ENCODE measurements around the gene KAT6B. TPM values are rescaled to one million over a fixed set of nuclear protein-coding genes. Genes with fewer than 3 reads are reported as not detected.

Gene KAT6B
- total RNA-seq, 1 experiment from 2014 or later: 14.9 TPM

DNA sequence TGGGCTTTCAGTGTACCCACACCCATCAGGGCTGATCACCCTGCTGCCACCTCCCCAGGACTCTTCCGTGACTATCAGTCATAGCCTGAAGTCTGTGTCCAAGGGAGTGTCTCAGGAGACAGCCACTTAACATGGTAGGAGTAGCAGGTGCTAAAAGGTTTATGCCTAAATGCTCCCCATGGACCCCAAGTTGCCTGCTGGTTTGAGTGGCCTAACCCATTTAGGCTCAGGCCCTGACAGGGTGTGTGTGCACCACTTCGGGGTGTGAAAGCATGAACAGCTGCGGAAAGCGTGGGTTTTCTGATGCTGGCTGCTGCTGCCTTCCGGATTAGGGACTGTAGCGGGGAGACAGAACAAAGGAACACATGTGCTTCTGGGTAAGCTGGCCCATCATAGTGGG lies 191.9 kb downstream of the KAT6B start:
- Mint-ChIP-seq H3K4me1 (ENCODE audit: low read depth, unreplicated experiment) (peaks cover 21% of the 10 kb centered on the region), H3K4me3 (ENCODE audit: unreplicated experiment) (no peak overlapping the region), H3K27ac (ENCODE audit: unreplicated experiment) (no peak overlapping the region), H3K36me3 (ENCODE audit: insufficient read depth, unreplicated experiment) (no peaks in the 10 kb centered on the region), H3K27me3 (ENCODE audit: insufficient read depth, unreplicated experiment) (no peaks in the 10 kb centered on the region), H3K9me3 (ENCODE audit: unreplicated experiment) (no peaks in the 10 kb centered on the region)
- DNase-seq: no peak
- Histone ChIP-seq H3K9me3 (no peaks in the 10 kb centered on the region), H3K4me3 (ENCODE audit: low read depth, low read length) (no peak overlapping the region), H3K36me3 (ENCODE audit: control insufficient read depth, insufficient read depth, low read length) (peaks cover 4% of the 10 kb centered on the region), H3K4me1 (no peaks in the 10 kb centered on the region), H3K27me3 (replicated peaks; ENCODE audit: control insufficient read depth, insufficient read depth, low read length) (no peaks in the 10 kb centered on the region)
- ChIA-PET POLR2A (no interaction called here), CTCF (no interaction called here)
- TF ChIP-seq, protein P1, sequence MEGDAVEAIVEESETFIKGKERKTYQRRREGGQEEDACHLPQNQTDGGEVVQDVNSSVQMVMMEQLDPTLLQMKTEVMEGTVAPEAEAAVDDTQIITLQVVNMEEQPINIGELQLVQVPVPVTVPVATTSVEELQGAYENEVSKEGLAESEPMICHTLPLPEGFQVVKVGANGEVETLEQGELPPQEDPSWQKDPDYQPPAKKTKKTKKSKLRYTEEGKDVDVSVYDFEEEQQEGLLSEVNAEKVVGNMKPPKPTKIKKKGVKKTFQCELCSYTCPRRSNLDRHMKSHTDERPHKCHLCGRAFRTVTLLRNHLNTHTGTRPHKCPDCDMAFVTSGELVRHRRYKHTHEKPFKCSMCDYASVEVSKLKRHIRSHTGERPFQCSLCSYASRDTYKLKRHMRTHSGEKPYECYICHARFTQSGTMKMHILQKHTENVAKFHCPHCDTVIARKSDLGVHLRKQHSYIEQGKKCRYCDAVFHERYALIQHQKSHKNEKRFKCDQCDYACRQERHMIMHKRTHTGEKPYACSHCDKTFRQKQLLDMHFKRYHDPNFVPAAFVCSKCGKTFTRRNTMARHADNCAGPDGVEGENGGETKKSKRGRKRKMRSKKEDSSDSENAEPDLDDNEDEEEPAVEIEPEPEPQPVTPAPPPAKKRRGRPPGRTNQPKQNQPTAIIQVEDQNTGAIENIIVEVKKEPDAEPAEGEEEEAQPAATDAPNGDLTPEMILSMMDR (IDR thresholded peaks at IDR 0.05; ENCODE audit: insufficient read depth in 1 of 2, low read depth in 1 of 2, low read length in 1 of 2, severe bottlenecking in 1 of 2, unreplicated experiment in 1 of 2): no peak
- no TSS peak for BruUV-seq (replicated peaks)
- intact Hi-C loops (cut with micrococcal nuclease; ENCODE audit: unreplicated experiment): no loop called here

DNA sequence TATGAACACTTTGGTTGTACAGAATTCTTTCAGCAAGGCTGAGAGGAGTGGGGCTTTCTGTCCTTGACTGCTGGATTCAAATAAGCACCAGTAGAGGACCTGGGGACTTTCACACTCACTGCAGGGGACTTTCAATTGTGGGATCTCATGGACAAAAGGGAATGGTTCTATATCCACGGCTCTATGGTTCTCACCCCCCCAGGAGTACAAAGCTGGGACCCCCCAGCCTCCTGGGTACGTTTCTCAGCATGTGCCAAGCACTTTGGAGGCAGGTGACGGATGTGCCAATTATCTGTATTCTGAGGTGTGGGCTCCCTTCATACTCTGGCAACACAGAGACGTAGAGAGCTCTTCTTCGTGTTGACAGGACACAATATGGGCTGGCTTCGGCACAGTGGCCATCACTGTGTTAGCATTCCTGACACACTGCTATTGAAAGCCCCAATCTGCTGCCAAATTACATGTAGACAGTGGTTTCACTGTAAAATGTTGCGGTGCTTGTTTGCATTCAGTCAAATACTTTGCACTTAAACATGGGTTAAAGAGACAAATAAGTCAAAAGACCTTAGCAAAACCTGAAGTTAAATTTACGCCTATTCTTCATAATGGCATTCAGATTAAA lies 192.4 kb downstream of the KAT6B start:
- TF ChIP-seq, protein P1 (IDR thresholded peaks at IDR 0.05; ENCODE audit: insufficient read depth in 1 of 2, low read depth in 1 of 2, low read length in 1 of 2, severe bottlenecking in 1 of 2, unreplicated experiment in 1 of 2): no peak
- no peak overlapping the region for H3K4me3 ChIP-seq (ENCODE audit: low read depth, low read length)
- DNase-seq: no peak
- intact Hi-C loops (cut with micrococcal nuclease; ENCODE audit: unreplicated experiment): no loop called here
- ChIA-PET POLR2A (interaction anchor here (0.7 kb wide), 1 partner anchor 182 kb away, joined by 3 read pairs; no protein-coding TSS in a partner anchor), CTCF (interaction anchor here (1.0 kb wide), 1 partner anchor 21 kb away, joined by 3 read pairs; no protein-coding TSS in a partner anchor)
- Mint-ChIP-seq H3K27ac (ENCODE audit: unreplicated experiment) (no peak overlapping the region), H3K4me1 (ENCODE audit: low read depth, unreplicated experiment) (peaks cover 21% of the 10 kb centered on the region), H3K9me3 (ENCODE audit: unreplicated experiment) (no peaks in the 10 kb centered on the region), H3K4me3 (ENCODE audit: unreplicated experiment) (no peak overlapping the region), H3K36me3 (ENCODE audit: insufficient read depth, unreplicated experiment) (no peaks in the 10 kb centered on the region), H3K27me3 (ENCODE audit: insufficient read depth, unreplicated experiment) (no peaks in the 10 kb centered on the region)
- no peaks in the 10 kb centered on the region for H3K27me3 ChIP-seq (replicated peaks; ENCODE audit: control insufficient read depth, insufficient read depth, low read length)
- H3K4me1 ChIP-seq: no peaks in the 10 kb centered on the region
- H3K36me3 ChIP-seq (ENCODE audit: control insufficient read depth, insufficient read depth, low read length): peaks cover 4% of the 10 kb centered on the region
- H3K9me3 ChIP-seq: no peaks in the 10 kb centered on the region
- BruUV-seq (replicated peaks): no TSS peak

DNA sequence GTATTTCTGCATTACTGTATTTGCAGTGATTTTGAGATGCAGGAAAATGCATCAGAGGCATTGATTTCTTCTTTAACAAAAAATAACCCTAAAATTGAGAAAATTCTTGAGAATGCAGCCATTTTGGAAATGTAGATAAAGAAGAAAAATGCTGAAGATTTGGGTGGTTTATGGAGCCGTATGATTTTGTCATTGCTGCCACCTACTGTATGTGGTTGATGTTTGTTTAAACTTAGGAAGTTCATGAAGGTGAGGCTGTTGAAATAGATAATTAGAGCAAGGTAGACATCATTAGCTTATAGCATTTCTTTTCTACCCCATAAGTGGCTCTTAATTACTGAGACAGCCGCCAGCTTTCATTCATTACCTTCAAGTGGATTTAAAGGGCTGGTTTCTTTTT lies 193.0 kb downstream of the KAT6B start:
- Mint-ChIP-seq H3K4me3 (ENCODE audit: unreplicated experiment) (no peak overlapping the region), H3K27ac (ENCODE audit: unreplicated experiment) (no peak overlapping the region), H3K27me3 (ENCODE audit: insufficient read depth, unreplicated experiment) (no peaks in the 10 kb centered on the region), H3K9me3 (ENCODE audit: unreplicated experiment) (no peaks in the 10 kb centered on the region), H3K36me3 (ENCODE audit: insufficient read depth, unreplicated experiment) (no peaks in the 10 kb centered on the region), H3K4me1 (ENCODE audit: low read depth, unreplicated experiment) (peaks cover 21% of the 10 kb centered on the region)
- peak in 1 of 2 experiments; percentile 14 for DNase-seq
- ChIA-PET POLR2A (interaction anchor here (0.7 kb wide), 2 partner anchors 23 to 183 kb away, joined by 3 read pairs; no protein-coding TSS in a partner anchor), CTCF (interaction anchor here (1.0 kb wide), 1 partner anchor 22 kb away, joined by 3 read pairs; no protein-coding TSS in a partner anchor)
- intact Hi-C loops (cut with micrococcal nuclease; ENCODE audit: unreplicated experiment): no loop called here
- BruUV-seq (replicated peaks): no TSS peak
- Histone ChIP-seq H3K9me3 (no peaks in the 10 kb centered on the region), H3K27me3 (replicated peaks; ENCODE audit: control insufficient read depth, insufficient read depth, low read length) (no peaks in the 10 kb centered on the region), H3K36me3 (ENCODE audit: control insufficient read depth, insufficient read depth, low read length) (peaks cover 4% of the 10 kb centered on the region), H3K4me3 (ENCODE audit: low read depth, low read length) (no peak overlapping the region), H3K4me1 (no peaks in the 10 kb centered on the region)
- TF ChIP-seq, protein P1 (IDR thresholded peaks at IDR 0.05; ENCODE audit: insufficient read depth in 1 of 2, low read depth in 1 of 2, low read length in 1 of 2, severe bottlenecking in 1 of 2, unreplicated experiment in 1 of 2): peak; percentile 17 to 29
